ENCODE measurements around the gene RBM18.

RBM18 gene

DNA sequence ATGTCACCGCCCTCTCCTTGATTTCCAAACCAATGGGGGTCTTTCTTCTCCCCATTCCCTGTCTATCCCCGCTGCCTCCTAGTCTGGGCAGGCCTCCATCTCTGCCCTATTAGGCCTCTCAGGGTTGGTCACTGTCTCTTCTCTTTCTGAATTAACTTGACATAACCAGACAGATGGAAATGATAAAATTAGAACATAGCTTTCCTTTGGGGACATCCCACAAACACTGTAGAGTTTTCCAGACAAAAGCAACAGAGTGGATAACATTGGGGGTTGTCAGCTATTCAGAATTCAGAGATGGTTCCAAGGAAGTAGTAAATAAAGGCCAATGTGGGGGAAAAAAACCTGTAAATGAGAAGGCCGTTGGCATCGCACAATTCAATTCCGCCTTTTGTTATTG, 60.6 kb downstream of the RBM18 start:
- no peak for DNase-seq (ENCODE audit: low read depth in 3 of 3)

DNA sequence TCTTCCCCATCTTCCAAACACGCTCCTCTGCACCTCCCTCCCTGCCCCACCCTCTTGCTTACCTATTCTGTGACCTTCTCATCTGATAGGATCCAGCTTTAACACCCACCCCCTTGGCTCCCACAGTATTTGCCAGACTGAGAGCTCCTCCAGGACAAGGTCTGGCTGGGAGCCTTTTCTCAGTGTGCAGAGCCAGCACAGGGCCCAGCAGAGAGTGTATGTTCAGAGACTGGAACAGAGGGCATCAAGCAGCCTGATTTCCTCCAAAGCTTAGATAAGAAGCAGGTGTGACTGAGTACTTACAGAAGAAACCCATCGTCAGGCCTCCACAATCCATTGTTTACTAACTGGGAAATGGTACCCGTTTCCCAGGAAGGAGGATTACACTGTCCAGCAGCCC, 62.5 kb downstream of the RBM18 start:
- no peak for DNase-seq (ENCODE audit: low read depth in 3 of 3)

DNA sequence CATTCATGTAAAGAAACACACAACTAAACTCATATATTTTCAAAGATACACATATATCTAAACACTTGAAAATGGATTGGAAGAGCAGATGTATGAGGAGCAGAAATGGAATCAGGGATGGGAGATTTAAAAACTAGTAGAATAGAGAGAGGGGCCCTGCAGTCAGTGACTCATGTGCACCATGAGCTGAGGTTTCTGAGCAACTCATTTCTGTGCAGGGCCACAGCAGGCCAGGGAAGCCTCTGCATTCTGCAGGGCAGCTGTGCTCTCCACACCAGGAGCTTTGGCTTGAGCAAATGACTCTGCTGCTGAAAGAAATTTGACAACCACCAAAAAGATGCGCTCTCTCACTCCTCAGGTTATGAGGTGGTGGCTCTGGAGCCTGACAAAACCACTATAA, 63.0 kb downstream of the RBM18 start:
- DNase-seq (ENCODE audit: low read depth in 3 of 3), result no peak

DNA sequence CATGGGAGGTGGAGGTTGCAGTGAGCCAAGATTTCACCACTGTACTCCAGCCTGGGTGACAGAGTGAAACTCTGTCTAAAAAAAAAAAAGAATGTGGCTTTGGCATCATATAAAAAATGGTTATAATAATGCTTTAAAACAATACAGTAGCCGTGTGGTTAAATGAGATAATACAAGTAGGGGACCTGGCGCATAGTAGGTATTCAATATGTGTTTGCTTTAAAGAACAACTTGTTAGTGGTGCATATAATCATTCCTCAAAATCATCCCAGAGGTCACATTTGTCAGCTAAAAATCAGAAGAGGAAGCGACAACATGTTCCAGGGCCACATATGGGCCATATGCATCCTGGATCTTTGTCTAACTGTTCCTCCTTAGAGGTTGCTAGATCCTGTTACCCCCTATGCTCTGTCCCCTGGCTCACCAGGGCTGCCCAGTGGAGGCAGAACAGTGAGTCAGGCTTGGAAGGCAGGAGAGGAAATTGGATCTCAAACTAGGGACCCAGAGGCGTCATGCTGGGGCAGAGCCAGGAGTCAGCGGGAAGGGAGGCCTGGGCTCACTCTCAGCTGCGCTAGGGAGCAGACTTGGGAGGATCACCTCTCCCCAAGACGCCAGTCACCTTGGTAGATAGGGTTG, 63.6 kb downstream of the RBM18 start:
- no peak for DNase-seq (ENCODE audit: low read depth in 3 of 3)

DNA sequence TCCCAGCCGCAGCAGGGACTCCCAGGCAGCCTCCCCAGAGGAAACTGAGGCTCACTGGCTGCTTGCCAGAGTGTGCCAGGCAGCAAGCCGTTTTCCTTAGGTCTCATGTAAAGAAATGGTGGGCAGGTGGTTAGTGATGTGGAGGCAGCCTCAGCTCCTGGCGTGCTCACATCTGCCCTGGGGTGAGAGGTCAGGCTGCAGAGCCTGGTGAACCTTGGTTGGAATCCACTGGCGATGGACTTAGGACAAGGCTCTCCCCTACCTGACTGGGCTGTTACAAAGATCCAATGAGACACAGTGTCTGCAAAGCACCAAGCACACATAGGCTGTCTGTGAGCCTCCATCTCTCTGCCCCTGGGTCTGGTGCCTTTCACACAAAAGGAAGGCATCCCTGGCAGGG, 66.8 kb downstream of the RBM18 start:
- no peak for DNase-seq (ENCODE audit: low read depth in 3 of 3)

DNA sequence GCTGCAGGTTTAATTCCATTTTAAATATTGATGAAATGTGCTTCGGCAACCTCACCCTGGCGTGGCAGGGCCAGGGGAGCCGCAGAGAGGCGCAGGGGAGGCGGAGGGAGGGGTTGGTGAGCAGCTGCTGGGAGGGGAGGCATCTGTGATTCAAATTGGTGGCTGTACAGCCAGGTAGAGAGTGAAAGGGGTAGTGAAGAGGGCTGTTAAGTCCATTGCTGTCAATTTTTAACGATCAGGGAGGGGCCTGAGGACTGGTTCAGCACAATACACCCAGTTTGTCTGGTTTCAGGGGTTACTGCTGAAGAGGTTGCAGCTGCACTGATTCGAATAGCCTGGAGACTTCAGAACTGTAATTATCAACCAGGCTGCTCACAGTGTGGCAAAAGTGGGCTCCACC, 67.2 kb downstream of the RBM18 start:
- no peak for DNase-seq (ENCODE audit: low read depth in 3 of 3)

DNA sequence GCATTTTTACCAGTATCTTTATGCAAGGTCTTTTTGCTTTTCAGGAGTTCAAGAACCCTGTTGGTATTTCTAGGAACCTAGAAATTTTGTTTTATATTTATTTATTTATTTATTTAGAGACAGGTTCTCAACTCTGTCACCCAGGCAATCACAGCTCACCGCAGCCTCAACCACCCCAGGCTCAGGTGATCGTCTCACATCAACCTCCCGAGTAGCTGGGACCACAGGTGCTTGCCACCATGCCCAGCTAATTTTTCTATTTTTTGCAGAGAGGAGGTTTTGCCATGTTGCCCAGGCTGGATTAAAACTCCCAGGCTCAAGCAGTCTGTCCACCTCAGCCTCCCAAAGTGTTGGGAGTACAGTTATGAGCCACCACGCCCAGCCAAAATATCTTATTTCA, 68.8 kb downstream of the RBM18 start:
- DNase-seq (ENCODE audit: low read depth in 3 of 3), result no peak

DNA sequence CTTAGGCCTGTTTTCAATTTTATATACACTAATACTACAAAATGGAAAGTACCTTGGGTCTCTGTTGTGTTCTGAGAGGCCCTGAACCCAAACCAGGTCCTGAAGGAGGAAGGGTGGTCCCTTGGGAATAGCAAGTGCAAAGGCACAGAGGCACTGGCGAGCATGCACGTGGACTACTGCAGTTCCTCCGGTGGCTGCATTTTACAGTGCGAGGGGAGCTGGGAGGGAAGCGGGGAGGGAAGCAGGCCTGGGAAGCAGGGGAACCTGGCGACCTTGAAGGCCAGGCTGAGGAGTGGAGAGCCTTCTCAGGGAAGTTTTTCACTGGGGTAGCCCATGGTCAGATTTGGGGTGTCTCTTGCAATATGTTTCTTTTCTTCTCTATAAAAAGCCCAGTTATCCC, 71.0 kb downstream of the RBM18 start:
- DNase-seq (ENCODE audit: low read depth in 3 of 3), result no peak

DNA sequence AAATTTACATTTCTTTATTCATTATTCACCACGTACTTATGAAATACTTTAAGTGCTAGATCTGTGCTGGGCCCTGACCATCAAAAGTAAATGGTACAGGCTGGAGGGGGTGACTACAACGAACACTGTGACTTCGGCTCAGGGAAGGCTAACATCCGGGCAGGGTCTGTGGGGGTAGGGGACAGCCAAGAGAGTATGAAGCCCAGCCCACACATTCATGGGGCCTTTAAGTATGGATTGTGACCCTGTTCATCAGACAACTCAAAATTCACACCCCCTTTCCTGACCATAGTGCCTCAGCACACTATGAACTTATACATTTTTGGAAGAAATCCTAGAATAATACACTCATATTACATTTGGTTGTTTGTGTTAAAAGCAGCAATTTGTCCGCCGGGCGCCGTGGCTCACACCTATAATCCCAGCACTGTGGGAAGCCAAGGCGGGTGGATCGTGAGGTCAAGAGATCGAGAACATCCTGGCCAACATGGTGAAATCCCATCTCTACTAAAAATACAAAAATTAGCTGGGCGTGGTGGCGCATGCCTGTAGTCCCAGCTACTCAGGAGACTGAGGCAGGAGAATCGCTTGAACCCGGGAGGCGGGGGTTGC, 71.6 kb downstream of the RBM18 start:
- no peak for DNase-seq (ENCODE audit: low read depth in 3 of 3)

DNA sequence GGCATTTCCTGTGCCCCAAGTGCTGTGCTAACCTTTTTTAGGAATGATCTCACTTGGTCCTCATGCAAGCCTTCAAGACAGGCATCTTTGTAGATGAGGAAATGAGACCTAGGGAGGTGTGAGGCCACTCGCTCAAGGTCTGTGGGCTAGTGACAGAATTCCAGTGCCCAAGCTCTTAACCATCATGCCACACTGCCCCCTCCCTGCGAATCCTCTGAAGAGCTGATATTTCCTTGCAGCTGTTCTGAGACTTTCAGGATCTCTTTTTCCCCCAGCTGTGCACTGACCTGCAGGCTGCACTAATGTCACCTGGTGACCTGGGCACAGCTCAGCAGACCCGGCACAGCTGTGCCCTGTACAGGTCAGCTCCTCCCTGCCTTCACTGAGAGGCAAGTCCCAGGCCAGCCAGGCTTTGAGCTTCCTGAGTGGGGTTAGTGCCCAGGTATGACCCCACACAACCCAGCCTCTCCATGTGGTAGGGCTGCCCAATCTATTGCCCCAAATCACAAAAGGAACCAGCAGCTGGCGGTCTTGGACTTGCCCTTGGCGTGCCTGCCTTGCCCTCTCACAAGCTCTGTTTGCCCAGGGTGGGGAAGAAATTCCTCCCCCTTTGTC, 72.3 kb downstream of the RBM18 start:
- no peak for DNase-seq (ENCODE audit: low read depth in 3 of 3)

DNA sequence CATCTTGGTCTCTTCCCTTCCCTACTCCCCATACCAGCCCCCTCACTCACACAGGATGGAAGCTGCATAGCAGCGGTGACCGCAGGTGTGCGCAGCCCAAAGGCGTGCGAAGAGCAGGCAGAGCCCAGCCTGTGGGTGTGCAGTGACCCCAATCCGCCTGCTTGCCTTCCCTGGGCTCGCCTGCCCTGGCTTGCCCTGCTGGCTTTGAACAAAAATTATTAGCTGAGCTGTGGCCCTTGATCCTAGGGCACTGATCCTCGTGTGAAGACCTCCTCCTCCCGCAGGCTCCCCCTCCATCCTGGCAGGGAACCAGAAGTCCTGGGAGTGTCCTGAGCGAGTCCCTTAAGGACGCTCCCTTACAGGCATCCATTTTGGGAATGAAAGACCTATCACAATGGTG, 73.1 kb downstream of the RBM18 start:
- DNase-seq (ENCODE audit: low read depth in 3 of 3), result no peak

DNA sequence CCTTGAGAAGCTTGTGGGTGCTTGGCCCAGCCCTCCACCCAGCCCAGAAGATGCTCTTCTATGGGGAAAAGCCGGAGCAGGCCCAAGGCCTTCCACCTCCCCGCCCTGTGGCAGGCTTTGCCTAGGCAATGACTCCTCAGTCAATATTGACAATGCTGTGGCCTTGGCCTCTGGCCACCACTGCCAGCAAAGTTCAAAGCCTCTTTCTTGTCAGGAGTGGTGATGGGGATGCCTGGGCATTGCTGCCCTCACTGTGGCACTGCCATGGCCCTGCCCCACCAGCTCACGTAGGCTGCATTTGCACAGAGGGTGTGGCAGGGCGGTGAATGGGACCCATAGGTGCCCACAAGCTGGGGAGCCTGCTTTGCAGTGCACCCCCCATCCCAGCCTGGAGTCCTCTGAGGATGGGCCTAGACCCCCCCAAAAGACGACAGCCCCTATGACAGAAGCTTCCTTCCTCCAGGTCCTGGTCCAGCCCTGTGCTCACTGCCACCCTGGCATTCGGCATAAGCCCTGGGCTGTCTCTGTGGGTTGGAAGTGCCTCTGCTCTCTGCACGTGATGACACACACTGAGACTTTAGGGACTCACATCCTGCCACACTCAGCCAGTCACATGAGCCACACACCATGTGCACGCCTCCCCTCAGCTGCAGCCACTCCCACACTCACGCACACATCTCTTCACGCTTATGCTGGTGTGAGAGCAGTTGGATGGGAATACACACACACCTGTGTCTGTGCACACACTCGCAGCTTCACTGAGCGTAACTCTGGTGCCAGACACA, 73.9 kb downstream of the RBM18 start:
- DNase-seq (ENCODE audit: low read depth in 3 of 3), result no peak

DNA sequence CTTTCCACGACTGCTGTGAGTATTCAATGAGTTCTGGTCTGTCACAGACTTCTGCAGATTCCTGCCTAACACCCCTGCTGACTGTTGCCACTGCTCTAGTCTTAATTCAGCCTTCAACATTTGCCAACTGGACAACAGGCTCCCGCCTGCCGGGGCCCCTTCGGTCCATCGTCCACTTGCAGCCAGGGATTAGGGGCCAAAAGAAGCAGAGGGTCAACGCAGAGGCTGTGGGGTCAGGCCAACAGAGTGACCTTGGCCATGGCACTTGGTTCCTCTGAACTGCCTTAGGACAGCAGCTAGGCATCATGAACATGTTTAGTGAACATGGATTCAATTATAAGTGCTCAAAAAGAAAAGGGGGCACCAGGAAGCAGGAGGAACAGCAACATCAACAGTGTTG, 76.3 kb downstream of the RBM18 start:
- no peak for DNase-seq (ENCODE audit: low read depth in 3 of 3)

All from stimulated activated CD4-positive, alpha-beta T cell treated with anti-CD3 and anti-CD28 coated beads, TNF-alpha, amount 100 ng/mL, for 4 hours (primary cell).